Activated CD4-positive, alpha-beta T cell treated with anti-CD3 and anti-CD28 coated beads for 24 hours (primary cell): ENCODE data around the gene SCGB3A2.

Source experiments
- DNase-seq, 2 donors: peaks; one replicate each; pipeline ENCODE4 v3.0.0-alpha.2; 2020; ENCODE audit warnings: low read depth in 2 of 2

The SCGB3A2 gene

GRCh38 chr5:147878066-147878759 lies at the start of gene SCGB3A2:
SCGB3A2 (plus strand) TSS chr5:147878711; CDS start chr5:147878804, 93 bp downstream.
- DNase-seq: no peak

GRCh38 chr5:147830035-147830434 lies 48.5 kb upstream of the SCGB3A2 start:
- no peak for DNase-seq

GRCh38 chr5:147831465-147831864 lies 47.0 kb upstream of the SCGB3A2 start, which contains the start of gene SPINK1:
SPINK1 (minus strand) TSS chr5:147831671; CDS start chr5:147831577, 94 bp downstream.
- no peak for DNase-seq

- no peak for DNase-seq
Observed at GRCh38 chr5:147832541-147832940, 46.0 kb upstream of the SCGB3A2 start.

GRCh38 chr5:147835386-147835798 lies 43.1 kb upstream of the SCGB3A2 start:
- no peak for DNase-seq

- DNase-seq: no peak
Observed at GRCh38 chr5:147836439-147836838, 42.1 kb upstream of the SCGB3A2 start.

GRCh38 chr5:147842869-147843268 lies 35.6 kb upstream of the SCGB3A2 start:
- DNase-seq: no peak

- no peak for DNase-seq
Observed at GRCh38 chr5:147844846-147845245, 33.7 kb upstream of the SCGB3A2 start.

GRCh38 chr5:147845618-147846017 lies 32.9 kb upstream of the SCGB3A2 start:
- no peak for DNase-seq

GRCh38 chr5:147849226-147849625 lies 29.3 kb upstream of the SCGB3A2 start:
- no peak for DNase-seq

- DNase-seq: no peak
Observed at GRCh38 chr5:147851578-147851977, 26.9 kb upstream of the SCGB3A2 start.

GRCh38 chr5:147852365-147852764 lies 26.1 kb upstream of the SCGB3A2 start:
- no peak for DNase-seq

- DNase-seq: no peak
Observed at GRCh38 chr5:147853372-147853987, 25.0 kb upstream of the SCGB3A2 start.

- no peak for DNase-seq
Observed at GRCh38 chr5:147854331-147854730, 24.2 kb upstream of the SCGB3A2 start.

- DNase-seq: no peak
Observed at GRCh38 chr5:147854894-147855773, 23.4 kb upstream of the SCGB3A2 start.

- no peak for DNase-seq
Observed at GRCh38 chr5:147855774-147856069, 22.8 kb upstream of the SCGB3A2 start.

GRCh38 chr5:147856801-147857200 lies 21.7 kb upstream of the SCGB3A2 start:
- no peak for DNase-seq

GRCh38 chr5:147857302-147858129 lies 21.0 kb upstream of the SCGB3A2 start:
- DNase-seq: peak; percentile 2 to 18

GRCh38 chr5:147858565-147858964 lies 19.9 kb upstream of the SCGB3A2 start:
- no peak for DNase-seq

- DNase-seq: no peak
Observed at GRCh38 chr5:147859962-147860640, 18.4 kb upstream of the SCGB3A2 start.

- DNase-seq: no peak
Observed at GRCh38 chr5:147860641-147861025, 17.9 kb upstream of the SCGB3A2 start.
